ENCODE measurements around the gene RCC2. TPM values are rescaled to one million over a fixed set of nuclear protein-coding genes. Genes with fewer than 3 reads are reported as not detected.

Gene RCC2
- 48.2 and 53.8 TPM in 2 replicates for polyA plus RNA-seq (2012; rRNA removed)
- 33.7 and 41.4 TPM in 2 replicates for polyA plus RNA-seq (2012; cell fraction: cytosol; rRNA removed)
- polyA plus RNA-seq (2012; cell fraction: nucleus; rRNA removed), result 101 and 121 TPM in 2 replicates

GRCh38 chr1:17439250-17440073 lies at the start of gene RCC2:
TSS of gene RCC2 (minus strand) at chr1:17439677. CDS start at chr1:17438514, 1,163 bp downstream.
- Histone ChIP-seq H4K20me1 (ENCODE audit: insufficient read depth) (peaks cover 25% of the 10 kb centered on the region), H3K9me3 (no peaks in the 10 kb centered on the region), H3K4me3 (ENCODE audit: low read depth in 2 of 2, low read length in 1 of 2) (peak within 1 kb of the TSS; percentile 86 to 99), H3F3A (replicated peaks; ENCODE audit: insufficient read depth) (peaks cover 37% of the 10 kb centered on the region), H3K9ac (peak within 1 kb of the TSS; percentile 98), H3K4me2 (peak within 1 kb of the TSS; percentile 98), H3K9me2 (no peaks in the 10 kb centered on the region), H3K27me3 (ENCODE audit: insufficient read depth) (no peaks in the 10 kb centered on the region), H3K27ac (ENCODE audit: low read depth in 2 of 2, low read length in 1 of 2) (peak within 1 kb of the TSS; percentile 97 to 98), H3K36me3 (replicated peaks in 1 of 2; ENCODE audit: control insufficient read depth in 1 of 2, insufficient read depth in 2 of 2, low read length in 1 of 2) (peaks cover 5 to 6% of the 10 kb centered on the region in 2 experiments), H2AFZ (ENCODE audit: low read depth) (peak within 1 kb of the TSS; percentile 97), H3K79me2 (ENCODE audit: insufficient read depth) (peaks cover 50% of the 10 kb centered on the region), H3K4me1 (ENCODE audit: control insufficient read depth in 1 of 2, insufficient read depth in 2 of 2, low read depth in 1 of 2, low read length in 1 of 2) (peaks cover 25 to 48% of the 10 kb centered on the region in 2 experiments)
- CTCF ChIA-PET, result interaction anchor here (0.6 to 5.7 kb wide), 15 partner anchors 9 to 168 kb away, joined by 3 to 35 read pairs (median 4); no protein-coding TSS in a partner anchor
- POLR2A ChIA-PET, result interaction anchor here (0.5 to 0.6 kb wide), 3 partner anchors 31 to 253 kb away, joined by 4 to 6 read pairs (median 4); no protein-coding TSS in a partner anchor
- peak; percentile 96 for DNase-seq
- under 1% methylated on average over 29 of the region's 75 CpGs for WGBS (ENCODE audit: low lambda C conversion rate)
- TF ChIP-seq FOXJ3 (CRISPR knock-in tag; IDR thresholded peaks at IDR 0.05) (no peak), RFX5 (IDR thresholded peaks at IDR 0.05; ENCODE audit: low read length) (no peak), USF1 (IDR thresholded peaks at IDR 0.05; ENCODE audit: borderline replicate concordance, low read depth) (no peak), MEF2A (IDR thresholded peaks at IDR 0.05; ENCODE audit: borderline replicate concordance, low read depth) (no peak), EP300 (IDR thresholded peaks at IDR 0.05; ENCODE audit: borderline replicate concordance in 1 of 2, low read depth in 1 of 2, low read length in 1 of 2) (peak in 1 of 2 experiments; percentile 10; a peak in 1 of 4 replicates), GATA2 (CRISPR knock-in tag; IDR thresholded peaks at IDR 0.05) (no peak), POLR2AphosphoS5 (IDR thresholded peaks at IDR 0.05; ENCODE audit: low read depth, low read length) (peak; percentile 76), SMC3 (IDR thresholded peaks at IDR 0.05; ENCODE audit: low read depth, low read length) (no peak), TEAD4 (IDR thresholded peaks at IDR 0.05; ENCODE audit: borderline replicate concordance, insufficient read depth) (no peak), RAD21 (IDR thresholded peaks at IDR 0.05; ENCODE audit: low read length) (no peak), MAX (IDR thresholded peaks at IDR 0.05; ENCODE audit: low read depth) (peak; percentile 89), JUND (IDR thresholded peaks at IDR 0.05) (no peak), RCOR1 (IDR thresholded peaks at IDR 0.05; ENCODE audit: low read length) (no peak), ELF1 (IDR thresholded peaks at IDR 0.05) (no peak), SIN3A (IDR thresholded peaks at IDR 0.05; ENCODE audit: borderline replicate concordance, low read depth, low read length) (peak; percentile 54; the same call in 1 of the 2 replicates), GABPA (IDR thresholded peaks at IDR 0.05; ENCODE audit: low read depth) (no peak), ZBTB33 (IDR thresholded peaks at IDR 0.05; ENCODE audit: borderline replicate concordance, low read depth) (no peak), MXI1 (IDR thresholded peaks at IDR 0.05; ENCODE audit: low read depth, low read length) (peak; percentile 81), CHD2 (IDR thresholded peaks at IDR 0.05; ENCODE audit: low read length, partially characterized antibody) (peak; percentile 16), CTCF (IDR thresholded peaks at IDR 0.05) (no peak), NFIC (IDR thresholded peaks at IDR 0.05; ENCODE audit: borderline replicate concordance) (no peak), IRF3 (IDR thresholded peaks at IDR 0.05; ENCODE audit: low read depth, low read length) (no peak), TAF1 (IDR thresholded peaks at IDR 0.05; ENCODE audit: borderline replicate concordance, low read depth, low read length) (peak; percentile 90), PBX3 (IDR thresholded peaks at IDR 0.05) (no peak)
